ENCODE measurements around the gene IFT122. TPM values are rescaled to one million over a fixed set of nuclear protein-coding genes. Genes with fewer than 3 reads are reported as not detected.

IFT122 gene
- total RNA-seq, 1 experiment from 2014 or later, result 30.0 TPM

DNA sequence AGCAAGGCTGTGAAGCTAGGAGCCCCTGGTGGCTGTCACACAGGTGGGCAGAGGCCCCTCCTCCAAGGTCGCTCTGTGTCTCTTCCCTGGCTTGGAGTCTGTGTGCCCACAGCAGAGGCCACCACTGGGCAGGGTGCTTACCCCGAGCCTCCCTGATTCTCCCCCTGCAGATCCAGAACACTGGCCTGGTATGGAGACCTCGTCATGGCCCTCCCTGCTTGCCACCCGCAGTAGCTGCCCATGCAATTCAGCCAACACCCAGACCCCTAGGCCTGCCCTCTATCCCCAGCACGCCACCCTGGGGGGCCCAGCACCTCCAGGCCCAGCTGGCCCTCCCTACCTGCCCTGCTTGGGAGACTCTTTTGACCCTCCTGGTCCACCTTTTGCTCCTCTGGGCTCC lies 82.9 kb downstream of the IFT122 start:
- DNase-seq, result no peak
- TF ChIP-seq, protein P1, sequence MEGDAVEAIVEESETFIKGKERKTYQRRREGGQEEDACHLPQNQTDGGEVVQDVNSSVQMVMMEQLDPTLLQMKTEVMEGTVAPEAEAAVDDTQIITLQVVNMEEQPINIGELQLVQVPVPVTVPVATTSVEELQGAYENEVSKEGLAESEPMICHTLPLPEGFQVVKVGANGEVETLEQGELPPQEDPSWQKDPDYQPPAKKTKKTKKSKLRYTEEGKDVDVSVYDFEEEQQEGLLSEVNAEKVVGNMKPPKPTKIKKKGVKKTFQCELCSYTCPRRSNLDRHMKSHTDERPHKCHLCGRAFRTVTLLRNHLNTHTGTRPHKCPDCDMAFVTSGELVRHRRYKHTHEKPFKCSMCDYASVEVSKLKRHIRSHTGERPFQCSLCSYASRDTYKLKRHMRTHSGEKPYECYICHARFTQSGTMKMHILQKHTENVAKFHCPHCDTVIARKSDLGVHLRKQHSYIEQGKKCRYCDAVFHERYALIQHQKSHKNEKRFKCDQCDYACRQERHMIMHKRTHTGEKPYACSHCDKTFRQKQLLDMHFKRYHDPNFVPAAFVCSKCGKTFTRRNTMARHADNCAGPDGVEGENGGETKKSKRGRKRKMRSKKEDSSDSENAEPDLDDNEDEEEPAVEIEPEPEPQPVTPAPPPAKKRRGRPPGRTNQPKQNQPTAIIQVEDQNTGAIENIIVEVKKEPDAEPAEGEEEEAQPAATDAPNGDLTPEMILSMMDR (IDR thresholded peaks at IDR 0.05; ENCODE audit: insufficient read depth in 1 of 2, low read depth in 1 of 2, low read length in 1 of 2, severe bottlenecking in 1 of 2, unreplicated experiment in 1 of 2), result no peak
- ChIA-PET POLR2A (no interaction called here), CTCF (no interaction called here)
- no peaks in the 10 kb centered on the region for H3K27me3 Mint-ChIP-seq (ENCODE audit: insufficient read depth, unreplicated experiment)
- no peak overlapping the region for H3K4me3 Mint-ChIP-seq (ENCODE audit: unreplicated experiment)
- Histone ChIP-seq H3K27me3 (replicated peaks; ENCODE audit: control insufficient read depth, insufficient read depth, low read length) (no peaks in the 10 kb centered on the region), H3K36me3 (ENCODE audit: control insufficient read depth, insufficient read depth, low read length) (no peaks in the 10 kb centered on the region), H3K4me1 (no peaks in the 10 kb centered on the region), H3K9me3 (no peaks in the 10 kb centered on the region), H3K4me3 (ENCODE audit: low read depth, low read length) (no peak overlapping the region)
- BruUV-seq (replicated peaks), result no TSS peak
- H3K27ac Mint-ChIP-seq (ENCODE audit: unreplicated experiment), result no peak overlapping the region
- no peaks in the 10 kb centered on the region for H3K9me3 Mint-ChIP-seq (ENCODE audit: unreplicated experiment)
- H3K36me3 Mint-ChIP-seq (ENCODE audit: insufficient read depth, unreplicated experiment), result no peaks in the 10 kb centered on the region
- no peaks in the 10 kb centered on the region for H3K4me1 Mint-ChIP-seq (ENCODE audit: low read depth, unreplicated experiment)
- intact Hi-C loops (cut with micrococcal nuclease; ENCODE audit: unreplicated experiment), result no loop called here

DNA sequence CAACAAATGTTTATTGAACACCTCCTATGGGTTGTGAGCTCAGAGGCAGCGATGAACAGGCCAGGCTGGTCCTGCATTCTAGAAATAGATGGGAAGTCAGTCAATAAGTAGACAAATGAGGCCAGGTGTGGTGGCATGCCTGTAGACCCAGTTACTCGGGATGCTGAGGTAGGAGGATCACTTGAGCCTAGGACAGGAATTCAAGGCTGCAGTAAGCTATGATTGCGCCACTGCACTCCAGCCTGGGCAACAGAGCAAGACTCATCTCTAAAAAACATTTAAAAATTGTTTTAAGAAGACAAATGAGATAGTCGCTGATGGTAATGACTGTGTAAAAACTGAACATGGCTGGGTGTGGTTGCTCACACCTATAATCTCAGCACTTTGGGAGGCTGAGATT lies 84.1 kb downstream of the IFT122 start:
- Mint-ChIP-seq H3K4me3 (ENCODE audit: unreplicated experiment) (no peak overlapping the region), H3K9me3 (ENCODE audit: unreplicated experiment) (no peaks in the 10 kb centered on the region), H3K27me3 (ENCODE audit: insufficient read depth, unreplicated experiment) (no peaks in the 10 kb centered on the region), H3K4me1 (ENCODE audit: low read depth, unreplicated experiment) (no peaks in the 10 kb centered on the region), H3K27ac (ENCODE audit: unreplicated experiment) (no peak overlapping the region), H3K36me3 (ENCODE audit: insufficient read depth, unreplicated experiment) (no peaks in the 10 kb centered on the region)
- ChIA-PET CTCF (no interaction called here), POLR2A (no interaction called here)
- intact Hi-C loops (cut with micrococcal nuclease; ENCODE audit: unreplicated experiment), result no loop called here
- no peak for DNase-seq
- BruUV-seq (replicated peaks), result no TSS peak
- Histone ChIP-seq H3K27me3 (replicated peaks; ENCODE audit: control insufficient read depth, insufficient read depth, low read length) (no peaks in the 10 kb centered on the region), H3K4me3 (ENCODE audit: low read depth, low read length) (no peak overlapping the region), H3K36me3 (ENCODE audit: control insufficient read depth, insufficient read depth, low read length) (no peaks in the 10 kb centered on the region), H3K9me3 (no peaks in the 10 kb centered on the region), H3K4me1 (no peaks in the 10 kb centered on the region)
- TF ChIP-seq, protein P1 (IDR thresholded peaks at IDR 0.05; ENCODE audit: insufficient read depth in 1 of 2, low read depth in 1 of 2, low read length in 1 of 2, severe bottlenecking in 1 of 2, unreplicated experiment in 1 of 2), result no peak

DNA sequence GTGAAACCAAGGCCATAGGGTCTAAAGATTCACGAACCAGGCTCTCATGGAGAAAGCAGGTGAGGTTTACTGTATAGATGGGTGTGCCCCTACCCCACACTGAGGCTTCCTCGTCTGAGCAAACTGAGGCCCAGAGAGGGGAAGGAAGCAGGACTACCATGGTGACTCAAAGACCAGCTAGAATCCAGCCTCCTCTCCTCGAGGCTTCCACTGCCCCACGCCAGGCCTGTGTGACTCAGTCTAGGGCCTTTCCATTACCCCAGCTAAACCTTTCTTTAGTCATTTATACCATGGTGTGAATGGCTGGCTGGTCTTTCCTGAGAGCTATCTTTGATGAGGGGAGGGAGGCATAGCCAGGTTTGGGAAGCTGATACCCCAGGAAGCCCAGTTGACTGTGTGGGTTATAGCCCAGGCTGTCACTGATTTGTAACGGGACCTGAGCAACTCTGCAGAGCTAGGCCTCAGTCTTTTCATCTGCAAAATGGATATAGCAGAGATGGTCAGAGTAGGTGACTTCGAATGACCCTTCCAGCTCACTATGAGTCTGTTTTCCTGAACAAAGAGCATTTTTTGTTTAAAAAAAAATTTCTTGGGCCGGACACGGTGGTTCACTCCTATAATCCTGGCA lies 85.4 kb downstream of the IFT122 start:
- Mint-ChIP-seq H3K36me3 (ENCODE audit: insufficient read depth, unreplicated experiment) (no peaks in the 10 kb centered on the region), H3K4me1 (ENCODE audit: low read depth, unreplicated experiment) (no peaks in the 10 kb centered on the region), H3K9me3 (ENCODE audit: unreplicated experiment) (no peaks in the 10 kb centered on the region), H3K4me3 (ENCODE audit: unreplicated experiment) (no peak overlapping the region), H3K27ac (ENCODE audit: unreplicated experiment) (no peak overlapping the region), H3K27me3 (ENCODE audit: insufficient read depth, unreplicated experiment) (no peaks in the 10 kb centered on the region)
- no peak overlapping the region for H3K4me3 ChIP-seq (ENCODE audit: low read depth, low read length)
- H3K4me1 ChIP-seq, result peaks cover 6% of the 10 kb centered on the region; the same call in 1 of the 2 replicates
- H3K9me3 ChIP-seq, result no peaks in the 10 kb centered on the region
- CTCF ChIA-PET, result no interaction called here
- BruUV-seq (replicated peaks), result no TSS peak
- H3K27me3 ChIP-seq (replicated peaks; ENCODE audit: control insufficient read depth, insufficient read depth, low read length), result no peaks in the 10 kb centered on the region
- no peak for DNase-seq
- POLR2A ChIA-PET, result interaction anchor here (0.6 kb wide), 1 partner anchor 126 kb away, joined by 4 read pairs; no protein-coding TSS in a partner anchor
- intact Hi-C loops (cut with micrococcal nuclease; ENCODE audit: unreplicated experiment), result no loop called here
- no peaks in the 10 kb centered on the region for H3K36me3 ChIP-seq (ENCODE audit: control insufficient read depth, insufficient read depth, low read length)
- TF ChIP-seq, protein P1 (IDR thresholded peaks at IDR 0.05; ENCODE audit: insufficient read depth in 1 of 2, low read depth in 1 of 2, low read length in 1 of 2, severe bottlenecking in 1 of 2, unreplicated experiment in 1 of 2), result no peak
